Large intestine (tissue), 3 donors: Measurements from ENCODE around the gene OPN3. TPM values are rescaled to one million over a fixed set of nuclear protein-coding genes. Genes with fewer than 3 reads are reported as not detected.
"Not testable (repeated sequence)": the region's sequence is repeated elsewhere in the genome, so short reads cannot be mapped to it uniquely, and the experiment has no call there.

Experiments
- DNase-seq, 2 donors: peaks; one replicate each; pipeline versions ENCODE4 v3.0.0 to v3.0.0-alpha.2; 2013
- H3K27ac ChIP-seq: one replicate; pipeline ENCODE4 v1.5.1; 2013; ENCODE audit warnings: low read length
- H3K27me3 ChIP-seq: 2 replicates; pipeline ENCODE4 v1.6.1; 2013; ENCODE audit warnings: low read length; ENCODE audit not compliant: control insufficient read depth, insufficient read depth
- H3K36me3 ChIP-seq: 2 replicates; pipeline ENCODE4 v1.6.1; 2013; ENCODE audit warnings: low read length; ENCODE audit not compliant: control insufficient read depth, insufficient read depth
- H3K4me1 ChIP-seq: one replicate; pipeline ENCODE4 v1.6.1; 2013; ENCODE audit warnings: low read length; ENCODE audit not compliant: control insufficient read depth, insufficient read depth
- H3K4me3 ChIP-seq: one replicate; pipeline ENCODE4 v1.5.1; 2013; ENCODE audit warnings: low read length
- H3K9me3 ChIP-seq: one replicate; pipeline ENCODE4 v1.6.1; 2013; ENCODE audit warnings: mild to moderate bottlenecking, low read depth, low read length, moderate library complexity; ENCODE audit not compliant: control insufficient read depth
- WGBS: methylation state at CpG from one replicate; pipeline ENCODE4 v1.1.5; 2013; ENCODE audit warnings: low lambda C conversion rate; ENCODE audit not compliant: insufficient coverage; 5-methylcytosine and 5-hydroxymethylcytosine counted together
- polyA plus RNA-seq: library from polyadenylated mRNA; unstranded; fragments of 120-200 nt; gene quantifications from one replicate; pipeline ENCODE4 v1.2.1, GENCODE V29; 2013

Gene OPN3
- polyA plus RNA-seq, 1 donor, result 15.2 TPM

DNA sequence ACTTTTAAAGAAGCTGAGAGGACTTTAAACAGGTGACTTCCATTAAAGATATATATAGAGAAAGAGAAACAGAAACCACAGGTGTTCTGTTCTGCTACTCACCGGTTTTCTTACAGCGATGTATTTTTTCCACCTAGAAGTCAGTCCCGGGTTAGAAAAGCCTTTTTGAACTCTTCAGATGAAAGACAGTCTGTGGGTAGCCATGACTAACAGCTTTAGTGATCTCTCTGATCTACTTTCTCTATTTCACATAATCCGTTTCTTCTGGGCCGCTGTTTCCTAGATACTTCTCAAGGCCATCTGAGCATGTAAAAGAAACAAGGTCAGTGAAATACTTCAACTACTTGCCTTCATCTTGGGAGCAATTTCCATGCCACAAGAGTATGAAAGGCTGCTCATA, 37.0 kb upstream of the OPN3 start:
- 56% methylated on average over 3 of the region's 5 CpGs for WGBS
- Histone ChIP-seq H3K36me3 (no peaks in the 10 kb centered on the region), H3K27me3 (peaks cover 4% of the 10 kb centered on the region), H3K27ac (no peak overlapping the region), H3K4me1 (no peaks in the 10 kb centered on the region), H3K9me3 (no peaks in the 10 kb centered on the region), H3K4me3 (no peak overlapping the region)
- peak in 1 of 2 donors; percentile 1 for DNase-seq

- Histone ChIP-seq H3K4me3 (no peak overlapping the region), H3K9me3 (no peaks in the 10 kb centered on the region), H3K27ac (no peak overlapping the region), H3K27me3 (peaks cover 4% of the 10 kb centered on the region), H3K4me1 (no peaks in the 10 kb centered on the region), H3K36me3 (no peaks in the 10 kb centered on the region)
- no peak for DNase-seq
- WGBS, result no CpG with 5 or more reads among the region's 4 CpGs
Measured at GRCh38 chr1:241675983-241676382, 35.8 kb upstream of the OPN3 start.

GRCh38 chr1:241674805-241675384, 34.7 kb upstream of the OPN3 start:
- H3K4me3 ChIP-seq, result no peak overlapping the region
- H3K9me3 ChIP-seq, result no peaks in the 10 kb centered on the region
- no peak for DNase-seq
- no peak overlapping the region for H3K27ac ChIP-seq
- H3K4me1 ChIP-seq, result no peaks in the 10 kb centered on the region
- no peaks in the 10 kb centered on the region for H3K36me3 ChIP-seq
- WGBS, result no CpG with 5 or more reads among the region's 1 CpG
- peaks cover 4% of the 10 kb centered on the region for H3K27me3 ChIP-seq

DNA sequence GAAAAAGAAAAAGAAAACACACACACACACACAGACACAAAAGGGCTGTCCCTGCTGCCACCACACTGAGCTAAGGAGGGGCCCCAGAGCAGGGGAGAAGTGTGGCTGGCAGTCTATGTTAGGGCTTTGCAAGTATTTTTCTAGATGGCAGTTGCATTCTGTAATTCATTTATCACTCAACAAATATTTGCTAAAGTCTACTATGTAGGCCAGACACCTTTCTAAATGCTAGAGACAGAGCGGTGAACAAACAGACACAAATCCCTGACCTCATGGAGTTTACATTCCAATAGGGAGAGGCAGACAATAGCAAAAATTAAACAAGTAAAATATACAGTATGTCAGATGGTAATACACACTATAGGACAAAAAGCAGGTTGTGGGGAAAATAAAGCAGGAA, 32.1 kb upstream of the OPN3 start:
- Histone ChIP-seq H3K4me3 (no peak overlapping the region), H3K4me1 (no peaks in the 10 kb centered on the region), H3K27ac (no peak overlapping the region), H3K36me3 (no peaks in the 10 kb centered on the region), H3K27me3 (no peaks in the 10 kb centered on the region), H3K9me3 (no peaks in the 10 kb centered on the region)
- WGBS, result 33% methylated on average over 1 of the region's 1 CpG
- no peak for DNase-seq

GRCh38 chr1:241666419-241666818, 26.2 kb upstream of the OPN3 start:
- no peaks in the 10 kb centered on the region for H3K36me3 ChIP-seq

GRCh38 chr1:241660424-241660972, 20.3 kb upstream of the OPN3 start:
- DNase-seq, result no peak
- no peak overlapping the region for H3K27ac ChIP-seq
- H3K9me3 ChIP-seq, result no peaks in the 10 kb centered on the region
- no peaks in the 10 kb centered on the region for H3K27me3 ChIP-seq
- 93% methylated on average over 3 of the region's 5 CpGs for WGBS
- no peak overlapping the region for H3K4me3 ChIP-seq
- no peaks in the 10 kb centered on the region for H3K36me3 ChIP-seq
- H3K4me1 ChIP-seq, result no peaks in the 10 kb centered on the region

More at GRCh38 chr1:241666419-241666818, 26.2 kb upstream of the OPN3 start:
- Histone ChIP-seq H3K27ac (no peak overlapping the region), H3K9me3 (no peaks in the 10 kb centered on the region), H3K4me3 (no peak overlapping the region), H3K4me1 (no peaks in the 10 kb centered on the region), H3K27me3 (no peaks in the 10 kb centered on the region)
- WGBS, result 100% methylated on average over 1 of the region's 3 CpGs
- DNase-seq, result no peak

DNA sequence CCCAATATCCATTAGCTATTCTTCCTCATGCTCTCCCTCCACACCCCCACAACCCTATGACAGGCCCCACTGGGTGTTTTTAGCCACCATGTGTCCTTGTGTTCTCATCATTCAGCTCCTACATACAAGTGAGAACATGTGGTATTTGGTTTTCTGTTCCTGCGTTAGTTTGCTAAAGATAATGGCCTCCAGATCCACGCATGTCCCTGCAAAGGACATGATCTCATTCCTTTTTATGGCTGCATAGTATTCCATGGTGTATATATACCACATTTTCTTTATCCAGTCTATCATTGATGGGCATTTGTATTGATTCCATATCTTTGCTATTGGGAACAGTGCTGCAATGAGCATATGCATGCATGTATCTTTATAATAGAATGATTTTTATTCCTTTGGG, 18.8 kb upstream of the OPN3 start:
- WGBS, result no CpG with 5 or more reads among the region's 2 CpGs
- H3K4me1 ChIP-seq, H3K27me3 ChIP-seq, H3K9me3 ChIP-seq, H3K27ac ChIP-seq, H3K36me3 ChIP-seq, H3K4me3 ChIP-seq, DNase-seq: not testable (repeated sequence)

GRCh38 chr1:241658081-241658793, 18.1 kb upstream of the OPN3 start:
- no peaks in the 10 kb centered on the region for H3K4me1 ChIP-seq
- no peak overlapping the region for H3K4me3 ChIP-seq
- H3K9me3 ChIP-seq, result no peaks in the 10 kb centered on the region
- no peaks in the 10 kb centered on the region for H3K27me3 ChIP-seq
- H3K36me3 ChIP-seq, result no peaks in the 10 kb centered on the region
- H3K27ac ChIP-seq, result no peak overlapping the region
- no CpG with 5 or more reads among the region's 3 CpGs for WGBS
- DNase-seq, result no peak

DNA sequence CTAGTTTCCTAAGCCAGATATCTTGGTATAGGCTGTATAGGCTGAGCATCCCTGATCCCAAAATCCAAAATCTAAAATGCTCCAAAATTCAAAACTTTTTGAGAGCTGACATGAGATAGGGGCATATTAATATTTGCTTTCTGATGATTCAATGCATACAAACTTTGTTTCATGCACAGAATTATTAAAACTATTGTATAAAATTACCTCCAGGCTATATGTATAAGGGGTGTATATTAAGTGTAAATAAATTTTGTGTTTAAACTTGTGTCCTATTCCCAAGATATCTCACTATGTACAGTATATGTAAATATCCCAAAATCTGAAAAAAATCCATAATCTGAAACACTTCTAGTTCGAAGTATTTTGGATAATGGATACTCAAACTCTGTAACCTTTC, 14.5 kb upstream of the OPN3 start:
- no CpG with 5 or more reads among the region's 1 CpG for WGBS
- Histone ChIP-seq H3K4me3 (no peak overlapping the region), H3K4me1 (no peaks in the 10 kb centered on the region), H3K27ac (no peak overlapping the region), H3K36me3 (no peaks in the 10 kb centered on the region), H3K9me3 (no peaks in the 10 kb centered on the region), H3K27me3 (peaks cover 2% of the 10 kb centered on the region)
- no peak for DNase-seq

- Histone ChIP-seq H3K4me3 (no peak overlapping the region), H3K9me3 (no peaks in the 10 kb centered on the region), H3K27me3 (peaks cover 2% of the 10 kb centered on the region), H3K36me3 (no peaks in the 10 kb centered on the region), H3K27ac (no peak overlapping the region), H3K4me1 (no peaks in the 10 kb centered on the region)
- no CpG with 5 or more reads among the region's 1 CpG for WGBS
- no peak for DNase-seq
Measured at GRCh38 chr1:241654019-241654418, 13.8 kb upstream of the OPN3 start.

GRCh38 chr1:241652012-241652411, 11.8 kb upstream of the OPN3 start, which contains the start of gene WDR64:
TSS of gene WDR64 (plus strand) at chr1:241652281. CDS start at chr1:241652485, 204 bp downstream.
- H3K27ac ChIP-seq, result no peak within 1 kb of the TSS
- 100% methylated on average over 1 of the region's 4 CpGs for WGBS
- H3K9me3 ChIP-seq, result no peaks in the 10 kb centered on the region
- H3K4me3 ChIP-seq, result no peak within 1 kb of the TSS
- H3K36me3 ChIP-seq, result no peaks in the 10 kb centered on the region
- no peak for DNase-seq
- H3K4me1 ChIP-seq, result no peaks in the 10 kb centered on the region
- peaks cover 2% of the 10 kb centered on the region for H3K27me3 ChIP-seq
